Suprapubic skin (tissue), 4 donors: ENCODE results near the gene ZNF280C. TPM values are rescaled to one million over a fixed set of nuclear protein-coding genes. Genes with fewer than 3 reads are reported as not detected.

Source experiments
- DNase-seq, 2 donors: peaks; one replicate each; pipeline ENCODE4 v3.0.0-alpha.2; 2019; ENCODE audit warnings: low spot score in 2 of 2
- H3K27ac ChIP-seq: fragments of 200-600 bp; sonication (generic); one replicate; pipeline ENCODE4 v1.5.1; 2019
- H3K27me3 ChIP-seq: fragments of 200-600 bp; sonication (generic); one replicate; pipeline ENCODE4 v1.5.1; 2019
- H3K36me3 ChIP-seq: fragments of 200-600 bp; sonication (generic); one replicate; pipeline ENCODE4 v1.5.1; 2019
- H3K4me1 ChIP-seq: fragments of 200-600 bp; sonication (generic); one replicate; pipeline ENCODE4 v1.5.1; 2019
- H3K4me3 ChIP-seq: fragments of 200-600 bp; sonication (generic); one replicate; pipeline ENCODE4 v1.5.1; 2019; ENCODE audit warnings: mild to moderate bottlenecking
- H3K9me3 ChIP-seq: fragments of 200-600 bp; sonication (generic); one replicate; pipeline ENCODE4 v1.5.1; 2019
- EP300 ChIP-seq: sonication (generic); formaldehyde crosslinking; IDR thresholded peaks from one replicate; pipeline ENCODE4 v1.6.1; 2017; ENCODE audit warnings: antibody characterized with exemption
- POLR2A ChIP-seq, 2 donors: fragments of 450-650 bp; IDR thresholded peaks; one replicate each; pipeline ENCODE4 v1.6.1; 2017; ENCODE audit warnings: antibody characterized with exemption in 2 of 2, mild to moderate bottlenecking in 2 of 2, moderate library complexity in 2 of 2
- POLR2AphosphoS5 ChIP-seq, 3 donors: sonication (generic); formaldehyde crosslinking; IDR thresholded peaks; one replicate each; pipeline ENCODE4 v1.6.1; 2017; ENCODE audit warnings: antibody characterized with exemption in 3 of 3
- WGBS: methylation state at CpG from one replicate; pipeline ENCODE4 v1.1.5; 2018; 5-methylcytosine and 5-hydroxymethylcytosine counted together
- total RNA-seq, 4 donors: library from RNA; depleted of rRNA; stranded (reverse); fragments of >200 nt; gene quantifications; one replicate each; pipeline ENCODE4 v1.1.0, GENCODE V29; 2016
- TF ChIP-seq, protein P1 (sequence below), 2 donors: fragments of 200-600 bp in 1 of 2; fragments of 450-650 bp in 1 of 2; sonication (generic) in 1 of 2; IDR thresholded peaks; one replicate each; pipeline ENCODE4 v1.5.1; 2016 to 2019; ENCODE audit warnings: antibody characterized with exemption in 2 of 2, mild to moderate bottlenecking in 1 of 2, moderate library complexity in 1 of 2

Gene ZNF280C
- total RNA-seq, 4 donors from 2014 or later = 4.5 to 7.2 (median 6.1) TPM

GRCh38 chrX:130299279-130300009, 30.7 kb upstream of the ZNF280C start:
- DNase-seq = no peak
- no peaks in the 10 kb centered on the region for H3K36me3 ChIP-seq
- no peak overlapping the region for H3K4me3 ChIP-seq
- H3K27me3 ChIP-seq = no peaks in the 10 kb centered on the region
- WGBS = 62% methylated on average over 5 of the region's 19 CpGs
- no peaks in the 10 kb centered on the region for H3K9me3 ChIP-seq
- H3K27ac ChIP-seq = no peak overlapping the region
- TF ChIP-seq, protein P1, sequence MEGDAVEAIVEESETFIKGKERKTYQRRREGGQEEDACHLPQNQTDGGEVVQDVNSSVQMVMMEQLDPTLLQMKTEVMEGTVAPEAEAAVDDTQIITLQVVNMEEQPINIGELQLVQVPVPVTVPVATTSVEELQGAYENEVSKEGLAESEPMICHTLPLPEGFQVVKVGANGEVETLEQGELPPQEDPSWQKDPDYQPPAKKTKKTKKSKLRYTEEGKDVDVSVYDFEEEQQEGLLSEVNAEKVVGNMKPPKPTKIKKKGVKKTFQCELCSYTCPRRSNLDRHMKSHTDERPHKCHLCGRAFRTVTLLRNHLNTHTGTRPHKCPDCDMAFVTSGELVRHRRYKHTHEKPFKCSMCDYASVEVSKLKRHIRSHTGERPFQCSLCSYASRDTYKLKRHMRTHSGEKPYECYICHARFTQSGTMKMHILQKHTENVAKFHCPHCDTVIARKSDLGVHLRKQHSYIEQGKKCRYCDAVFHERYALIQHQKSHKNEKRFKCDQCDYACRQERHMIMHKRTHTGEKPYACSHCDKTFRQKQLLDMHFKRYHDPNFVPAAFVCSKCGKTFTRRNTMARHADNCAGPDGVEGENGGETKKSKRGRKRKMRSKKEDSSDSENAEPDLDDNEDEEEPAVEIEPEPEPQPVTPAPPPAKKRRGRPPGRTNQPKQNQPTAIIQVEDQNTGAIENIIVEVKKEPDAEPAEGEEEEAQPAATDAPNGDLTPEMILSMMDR (IDR thresholded peaks at IDR 0.05) = no peak
- TF ChIP-seq POLR2A (IDR thresholded peaks at IDR 0.05) = no peak
- TF ChIP-seq POLR2AphosphoS5 (IDR thresholded peaks at IDR 0.05) = no peak
- no peak for TF ChIP-seq EP300
- no peaks in the 10 kb centered on the region for H3K4me1 ChIP-seq

- H3K4me1 ChIP-seq = no peaks in the 10 kb centered on the region
- DNase-seq = no peak
- H3K27me3 ChIP-seq = no peaks in the 10 kb centered on the region
- no peak overlapping the region for H3K4me3 ChIP-seq
- WGBS = 29% methylated on average over 2 of the region's 2 CpGs
- H3K27ac ChIP-seq = no peak overlapping the region
- H3K36me3 ChIP-seq = no peaks in the 10 kb centered on the region
- no peaks in the 10 kb centered on the region for H3K9me3 ChIP-seq
- TF ChIP-seq POLR2AphosphoS5 (IDR thresholded peaks at IDR 0.05) (no peak), POLR2A (IDR thresholded peaks at IDR 0.05) (no peak), EP300 (no peak)
- TF ChIP-seq, protein P1 (IDR thresholded peaks at IDR 0.05) = no peak
Measured at GRCh38 chrX:130296743-130297142, 28.0 kb upstream of the ZNF280C start.

DNA sequence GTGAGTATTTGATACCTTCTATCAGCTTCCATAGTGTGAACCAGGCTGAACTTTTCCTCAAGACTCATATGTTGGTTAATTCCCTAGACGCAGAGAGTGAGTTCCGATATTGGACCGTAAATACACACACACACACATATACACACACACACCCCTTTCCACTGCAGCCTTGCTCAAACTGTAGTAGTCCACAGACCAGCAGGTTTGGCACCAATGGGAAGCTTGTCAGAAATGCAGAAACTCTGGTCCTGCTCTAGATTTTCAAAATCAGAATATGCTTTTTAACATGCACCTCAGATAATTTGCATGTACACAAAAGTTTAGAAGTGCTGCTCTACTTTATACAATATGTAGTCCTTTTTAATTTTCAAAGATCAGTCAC, 27.6 kb upstream of the ZNF280C start:
- Histone ChIP-seq H3K27ac (no peak overlapping the region), H3K4me3 (no peak overlapping the region), H3K4me1 (no peaks in the 10 kb centered on the region), H3K27me3 (no peaks in the 10 kb centered on the region), H3K36me3 (no peaks in the 10 kb centered on the region), H3K9me3 (no peaks in the 10 kb centered on the region)
- no peak for TF ChIP-seq EP300
- no peak for TF ChIP-seq POLR2A (IDR thresholded peaks at IDR 0.05)
- no peak for TF ChIP-seq POLR2AphosphoS5 (IDR thresholded peaks at IDR 0.05)
- TF ChIP-seq, protein P1 (IDR thresholded peaks at IDR 0.05) = no peak
- 76% methylated on average over 3 of the region's 3 CpGs for WGBS
- no peak for DNase-seq

DNA sequence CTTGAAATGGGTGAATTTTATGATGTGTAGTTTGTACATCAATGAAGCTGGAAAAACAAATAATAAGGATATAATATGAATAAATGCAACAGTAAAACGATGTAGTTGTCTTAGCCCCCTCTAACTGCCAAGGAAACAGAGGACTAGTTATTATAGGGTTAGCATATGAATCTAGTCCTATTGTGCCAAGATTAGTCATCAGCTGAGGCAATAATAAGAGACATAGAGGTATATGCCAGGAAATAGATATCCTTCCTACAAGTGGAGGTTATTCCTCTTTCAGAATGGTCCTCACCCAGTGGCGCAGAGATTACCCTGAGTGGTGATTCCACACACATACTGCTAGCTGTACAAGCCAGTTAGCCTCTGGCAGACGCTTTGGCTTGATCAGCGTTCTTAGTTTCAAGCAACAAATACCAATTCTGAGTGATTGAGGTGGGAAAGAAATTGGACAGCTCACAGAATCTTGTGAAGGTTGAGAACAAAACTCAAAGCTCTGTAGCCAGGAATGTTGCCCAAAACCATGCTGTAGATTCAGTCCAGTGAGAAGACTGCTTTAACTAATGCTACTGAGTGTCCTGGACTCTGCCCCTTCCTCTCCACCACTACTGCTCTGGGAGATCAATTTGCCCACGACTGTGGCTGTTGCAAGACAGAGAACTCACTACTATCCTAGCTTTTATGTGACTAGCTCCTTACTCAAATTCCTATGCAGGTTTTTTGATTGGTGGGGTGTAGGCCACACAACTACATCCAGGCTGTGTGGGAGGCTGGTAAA, 27.0 kb upstream of the ZNF280C start:
- Histone ChIP-seq H3K27me3 (no peaks in the 10 kb centered on the region), H3K4me3 (no peak overlapping the region), H3K4me1 (no peaks in the 10 kb centered on the region), H3K27ac (no peak overlapping the region), H3K9me3 (no peaks in the 10 kb centered on the region), H3K36me3 (no peaks in the 10 kb centered on the region)
- no peak for DNase-seq
- no peak for TF ChIP-seq POLR2AphosphoS5 (IDR thresholded peaks at IDR 0.05)
- TF ChIP-seq, protein P1 (IDR thresholded peaks at IDR 0.05) = no peak
- 64% methylated on average over 5 of the region's 5 CpGs for WGBS

GRCh38 chrX:130287071-130287770, 18.5 kb upstream of the ZNF280C start:
- DNase-seq = no peak
- Histone ChIP-seq H3K36me3 (no peaks in the 10 kb centered on the region), H3K27ac (no peak overlapping the region), H3K4me3 (no peak overlapping the region), H3K4me1 (no peaks in the 10 kb centered on the region), H3K27me3 (no peaks in the 10 kb centered on the region), H3K9me3 (no peaks in the 10 kb centered on the region)
- 78% methylated on average over 11 of the region's 11 CpGs for WGBS
- TF ChIP-seq, protein P1 (IDR thresholded peaks at IDR 0.05) = no peak
- TF ChIP-seq POLR2A (IDR thresholded peaks at IDR 0.05) = no peak
- no peak for TF ChIP-seq POLR2AphosphoS5 (IDR thresholded peaks at IDR 0.05)
- TF ChIP-seq EP300 = no peak
